H1 (cell line): Measurements from ENCODE around the gene STAT1. TPM values are rescaled to one million over a fixed set of nuclear protein-coding genes. Genes with fewer than 3 reads are reported as not detected.

Experiments used
- HDAC2 ChIP-seq, 2 experiments: fragments of 300-600 bp in 1 of 2; sonication (generic) in 1 of 2; IDR thresholded peaks; 2 replicates each; pipeline ENCODE4 v1.6.1; 2011 to 2012; ENCODE audit warnings: low read depth in 2 of 2, low read length in 2 of 2, mild to moderate bottlenecking in 2 of 2, moderate library complexity in 2 of 2, borderline replicate concordance in 1 of 2, inconsistent platforms in 1 of 2
- KDM1A ChIP-seq: fragments of 200-600, 300-600 bp; sonication (generic); IDR thresholded peaks from 2 replicates; pipeline ENCODE4 v1.7.1; 2016; ENCODE audit warnings: mild to moderate bottlenecking, low read length, borderline replicate concordance
- POLR2AphosphoS5 ChIP-seq: IDR thresholded peaks from 2 replicates; pipeline ENCODE4 v1.6.1; 2011; ENCODE audit warnings: low read depth, low read length
- RXRA ChIP-seq: IDR thresholded peaks from 2 replicates; pipeline ENCODE4 v1.6.1; 2011; ENCODE audit warnings: low read depth, mild to moderate bottlenecking, low read length, moderate library complexity; ENCODE audit not compliant: insufficient read depth
- SP2 ChIP-seq: IDR thresholded peaks from 2 replicates; pipeline ENCODE4 v1.6.1; 2012; ENCODE audit warnings: mild to moderate bottlenecking, low read length, inconsistent platforms
- YY1 ChIP-seq: IDR thresholded peaks from 2 replicates; pipeline ENCODE4 v1.6.1; 2011; ENCODE audit warnings: low read depth, mild to moderate bottlenecking, low read length
- polyA plus RNA-seq, 7 experiments: library from polyadenylated mRNA; depleted of rRNA in 3 of 7; stranded (reverse) in 5 of 7; unstranded in 2 of 7; fragments of >200 nt in 5 of 7; fragments of 200-250 nt in 2 of 7; gene quantifications; 1 replicate in 5 of 7; 2 replicates in 1 of 7; 4 replicates in 1 of 7; pipeline versions ENCODE4 v1.2.1 to v1.2.3, GENCODE V29; 2011 to 2013; ENCODE audit warnings: missing spikeins in 2 of 7, mixed read lengths in 2 of 7
- total RNA-seq: library from RNA; stranded (reverse); fragmentation: NEBNext Ultra II Directional; extraction: Animal tissue kit (Norgen Biotek cat#: 25700); gene quantifications from 2 replicates; pipeline ENCODE4 v1.2.1, GENCODE V29; 2021

STAT1 gene
- total and polyA plus RNA-seq, 2 of the 8 experiments (the other 6 are each of a cell fraction or from before 2014, with no cell fraction given): 20.3 to 43.0 TPM

DNA sequence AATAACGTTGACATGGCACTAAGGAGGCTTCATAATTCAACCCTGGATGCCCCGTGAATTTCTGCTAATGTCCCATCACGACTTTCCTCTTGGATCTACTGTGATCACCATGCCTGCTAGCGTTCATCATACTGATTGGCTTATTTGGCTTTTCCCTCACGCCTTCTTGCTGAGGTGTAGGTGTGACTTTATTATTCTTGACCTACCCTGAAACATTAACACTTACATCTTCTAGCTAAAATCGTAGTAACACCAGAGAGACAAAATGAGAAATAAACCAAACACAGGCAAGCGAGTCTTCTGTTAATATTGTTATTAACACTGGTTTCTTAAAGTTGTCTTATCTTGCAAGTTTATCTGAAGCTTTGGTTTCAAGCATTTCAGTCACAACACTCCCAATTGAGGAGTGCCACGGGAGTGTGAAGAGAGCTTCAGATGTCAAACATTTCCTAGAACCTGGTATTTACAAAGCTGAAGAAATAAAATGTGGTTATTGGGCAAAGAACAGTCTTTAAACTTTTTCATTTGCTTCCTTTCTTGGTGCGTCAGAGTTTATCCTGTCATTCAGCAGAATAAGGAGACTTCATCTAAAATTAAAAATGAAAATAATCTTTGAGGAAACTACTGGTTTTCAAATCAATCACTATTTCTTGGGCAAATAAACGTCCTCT is 15.4 kb upstream of the STAT1 start (continued):
- TF ChIP-seq YY1 (no peak), POLR2AphosphoS5 (no peak), RXRA (no peak), HDAC2 (IDR thresholded peaks at IDR 0.05; ENCODE audit: borderline replicate concordance in 1 of 2, low read depth in 2 of 2, low read length in 2 of 2) (no peak), KDM1A (no peak), SP2 (no peak)
- TF ChIP-seq, all 59 proteins: peak for 0
